Measurements from ENCODE around the gene PLEKHM3.

The PLEKHM3 gene

DNA sequence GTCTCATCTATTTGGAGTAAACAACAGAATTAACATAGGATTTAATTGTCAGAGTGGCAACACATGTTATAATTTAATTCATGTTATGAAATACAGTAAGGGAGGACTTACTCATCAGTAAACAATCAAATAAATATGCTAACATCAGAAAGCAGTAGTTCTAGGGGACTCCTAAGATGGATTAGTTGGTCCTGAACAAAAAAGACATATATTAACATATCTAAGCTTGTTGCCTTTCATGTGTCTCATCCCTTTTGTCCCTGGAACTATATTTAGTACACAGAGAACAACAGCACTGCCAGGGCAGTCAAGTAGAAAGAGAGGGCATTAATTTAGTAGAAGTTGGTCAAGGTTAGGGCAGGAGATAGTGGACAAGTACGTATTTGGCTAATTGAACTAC, 137.8 kb downstream of the PLEKHM3 start:
- DNase-seq (ENCODE audit: low read depth in 2 of 2), result no peak

GRCh38 chr2:207885010-207885409, 140.3 kb downstream of the PLEKHM3 start:
- no peak for DNase-seq (ENCODE audit: low read depth in 2 of 2)

- no peak for DNase-seq (ENCODE audit: low read depth in 2 of 2)
Observed at GRCh38 chr2:207884127-207884526, 141.2 kb downstream of the PLEKHM3 start.

GRCh38 chr2:207883002-207883780, 142.1 kb downstream of the PLEKHM3 start:
- no peak for DNase-seq (ENCODE audit: low read depth in 2 of 2)

- no peak for DNase-seq (ENCODE audit: low read depth in 2 of 2)
Observed at GRCh38 chr2:207881902-207882301, 143.4 kb downstream of the PLEKHM3 start.

DNA sequence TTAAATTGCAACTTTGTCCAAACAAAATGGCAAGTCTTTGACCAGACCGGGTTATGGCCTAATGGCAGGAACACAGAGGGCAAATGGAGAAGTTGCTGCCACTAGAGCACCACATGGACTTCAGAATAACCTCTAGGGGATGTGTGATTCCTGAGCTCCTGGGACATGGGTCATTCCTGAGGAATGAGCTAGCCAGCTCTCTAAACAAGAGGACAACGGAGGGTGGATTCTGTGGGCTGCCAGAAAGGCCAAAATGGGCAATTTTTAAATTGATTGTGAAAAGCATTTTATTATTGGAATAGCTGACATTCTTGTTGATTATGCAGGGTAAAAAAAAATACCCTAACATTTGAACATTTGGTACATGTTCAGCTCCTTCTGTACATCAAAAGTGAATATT, 145.8 kb downstream of the PLEKHM3 start:
- DNase-seq (ENCODE audit: low read depth in 2 of 2), result no peak

GRCh38 chr2:207876842-207877535, 148.3 kb downstream of the PLEKHM3 start:
- no peak for DNase-seq (ENCODE audit: low read depth in 2 of 2)

- no peak for DNase-seq (ENCODE audit: low read depth in 2 of 2)
Observed at GRCh38 chr2:207875473-207876212, 149.7 kb downstream of the PLEKHM3 start.

- no peak for DNase-seq (ENCODE audit: low read depth in 2 of 2)
Observed at GRCh38 chr2:207873794-207874193, 151.5 kb downstream of the PLEKHM3 start.

DNA sequence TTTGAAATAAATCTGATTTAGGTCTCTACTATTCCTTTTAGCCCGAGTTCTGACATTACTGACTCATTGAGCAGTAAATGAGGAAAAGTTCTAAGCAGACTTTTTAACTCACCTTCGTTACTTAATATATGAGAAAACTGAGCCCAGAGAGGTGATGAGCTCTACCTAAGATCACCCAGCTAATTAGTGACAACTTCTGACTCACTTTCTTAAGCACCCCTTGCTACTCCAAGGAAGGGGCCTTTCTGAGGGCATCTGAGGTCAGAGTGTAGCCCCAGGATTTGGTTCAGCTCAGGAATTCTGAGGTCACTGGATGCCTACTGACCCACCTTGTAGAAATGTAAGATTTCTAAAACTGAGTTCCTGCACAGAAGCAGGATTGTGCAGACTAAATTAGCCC, 153.4 kb downstream of the PLEKHM3 start:
- no peak for DNase-seq (ENCODE audit: low read depth in 2 of 2)

- DNase-seq (ENCODE audit: low read depth in 2 of 2), result no peak
Observed at GRCh38 chr2:207871506-207871905, 153.8 kb downstream of the PLEKHM3 start.

DNA sequence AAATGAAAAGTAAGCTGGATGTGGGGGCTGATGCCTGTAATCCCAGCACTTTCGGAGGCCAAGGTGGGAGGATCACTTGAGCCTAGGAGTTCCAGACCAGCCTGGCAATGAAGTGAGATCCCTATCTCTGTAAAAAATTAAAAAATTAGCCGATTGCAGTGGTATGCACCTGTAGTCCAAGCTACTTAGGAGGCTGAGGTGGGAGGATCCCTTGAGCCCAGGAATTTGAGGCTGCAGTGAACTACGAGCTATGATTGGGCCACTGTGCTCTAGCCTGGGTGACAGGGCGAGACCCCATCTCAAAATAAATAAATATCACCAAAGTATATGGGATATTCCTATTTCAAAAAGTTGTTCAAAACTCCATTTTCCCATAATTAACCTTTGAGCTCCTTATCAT, 154.5 kb downstream of the PLEKHM3 start:
- no peak for DNase-seq (ENCODE audit: low read depth in 2 of 2)

DNA sequence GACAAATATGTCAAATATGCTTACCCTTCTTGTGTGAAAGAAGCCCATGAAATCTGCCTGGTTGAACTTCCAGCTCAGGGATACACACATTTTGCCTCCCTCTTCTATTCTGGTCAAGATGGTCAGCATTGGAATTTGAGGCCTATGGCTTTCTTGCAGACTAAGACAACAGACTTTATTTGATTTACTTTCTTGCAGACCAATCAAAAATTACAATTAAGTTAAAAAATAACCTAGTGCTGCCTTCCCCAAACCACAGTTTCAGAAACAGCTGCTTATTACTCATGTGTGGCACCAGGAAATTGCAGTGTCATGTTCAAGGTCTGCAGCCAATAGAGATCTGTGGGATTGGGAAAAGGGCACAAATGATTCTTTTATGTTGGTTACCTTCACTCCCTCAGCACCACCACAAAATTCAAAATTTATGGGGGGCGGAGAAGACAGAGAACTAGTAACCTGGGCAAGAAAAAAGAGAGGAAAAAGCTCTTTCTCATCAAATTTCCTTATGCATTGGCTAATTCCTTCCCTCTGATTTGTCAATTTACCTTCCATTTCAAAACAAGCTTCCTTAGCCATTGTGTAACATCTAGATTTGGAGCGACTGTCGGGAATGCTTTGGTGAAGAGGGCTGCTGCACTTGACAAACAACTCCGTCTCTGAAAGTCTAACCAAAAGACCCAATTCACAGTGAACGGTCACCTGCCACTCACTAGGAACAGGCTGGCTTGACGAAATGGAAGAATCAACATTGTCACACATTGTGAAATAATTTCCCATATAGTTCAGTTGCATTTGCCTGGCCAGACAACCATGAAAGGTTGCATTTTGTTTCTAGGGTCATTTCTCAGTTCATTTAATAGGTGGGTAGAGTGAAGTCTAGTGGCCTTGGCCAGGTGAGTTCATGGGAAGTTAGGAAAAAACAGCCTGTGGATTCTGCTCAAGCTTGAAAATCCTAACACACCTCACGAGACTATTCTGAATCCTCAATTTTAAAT, 155.2 kb downstream of the PLEKHM3 start:
- DNase-seq (ENCODE audit: low read depth in 2 of 2), result no peak

DNA sequence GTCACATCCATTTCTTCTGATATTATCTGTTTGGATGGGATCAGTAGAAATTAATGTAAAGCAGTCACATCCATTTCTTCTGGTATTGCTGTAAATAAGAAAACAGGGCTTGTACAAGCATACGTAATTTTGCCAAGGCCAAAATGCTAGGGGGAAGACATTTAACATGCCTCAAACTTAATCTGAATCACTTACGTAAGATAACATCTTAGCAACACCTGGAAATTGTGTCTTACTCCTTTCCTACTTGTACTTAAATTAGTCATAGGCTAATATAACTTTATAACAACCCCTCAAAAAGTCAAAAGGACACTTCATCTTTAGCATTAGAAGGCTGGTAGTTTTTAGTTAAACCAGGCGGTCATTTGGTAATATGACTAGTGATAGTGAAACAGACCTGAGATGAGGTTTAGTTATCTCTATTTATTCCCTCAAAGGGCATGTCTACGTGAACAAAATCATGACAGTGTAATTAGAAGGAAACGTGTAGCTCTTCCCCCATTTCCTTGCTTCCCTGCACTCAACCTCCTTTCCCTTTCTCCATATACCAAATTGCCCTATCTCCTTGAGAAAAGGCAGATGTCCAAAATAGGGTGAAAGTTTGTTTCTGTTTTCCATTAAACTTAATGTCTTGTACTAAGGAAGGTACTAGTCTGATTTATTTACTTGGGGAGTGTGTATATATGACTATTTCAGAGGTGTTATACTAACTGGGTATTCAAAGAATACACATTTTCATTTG, 156.3 kb downstream of the PLEKHM3 start:
- DNase-seq (ENCODE audit: low read depth in 2 of 2), result no peak

DNA sequence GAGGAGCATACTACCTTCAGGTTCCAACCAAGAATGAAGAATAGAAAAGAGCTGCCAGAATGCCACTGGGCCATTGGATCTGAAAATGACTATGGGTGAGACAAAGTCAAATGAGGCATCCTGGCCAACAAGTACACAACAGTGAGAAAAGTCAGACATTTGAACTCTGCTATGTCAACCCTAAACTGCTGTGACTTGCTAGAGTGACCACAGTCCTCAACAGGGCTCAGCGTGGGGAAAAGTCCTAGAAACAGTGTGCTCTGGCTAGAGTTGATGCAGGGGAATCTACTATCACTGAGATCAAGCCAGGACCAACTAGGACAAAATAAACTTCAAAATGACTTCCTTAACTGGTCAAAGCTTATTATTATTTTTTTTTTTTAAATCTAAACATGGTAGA, 157.4 kb downstream of the PLEKHM3 start:
- DNase-seq (ENCODE audit: low read depth in 2 of 2), result no peak

GRCh38 chr2:207867056-207867455, 158.3 kb downstream of the PLEKHM3 start:
- DNase-seq (ENCODE audit: low read depth in 2 of 2), result no peak

DNA sequence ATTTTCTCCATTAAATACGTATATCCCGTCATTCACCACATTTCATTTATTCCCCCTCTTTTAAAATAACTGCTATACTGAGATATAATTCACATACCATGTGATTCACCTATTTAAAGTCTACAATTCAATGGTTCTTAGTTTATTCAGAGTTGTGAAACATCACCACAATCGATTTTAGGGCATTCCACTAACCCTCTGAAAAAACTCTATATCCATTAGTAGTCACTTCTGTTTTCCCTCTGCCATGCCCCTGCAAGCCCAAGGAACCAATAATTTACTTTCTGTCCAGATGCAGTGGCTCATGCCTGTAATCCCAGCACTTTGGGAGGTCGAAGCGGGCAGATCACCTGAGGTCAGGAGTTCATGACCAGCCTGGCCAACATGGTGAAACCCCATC, 160.1 kb downstream of the PLEKHM3 start:
- DNase-seq (ENCODE audit: low read depth in 2 of 2), result no peak

- no peak for DNase-seq (ENCODE audit: low read depth in 2 of 2)
Observed at GRCh38 chr2:207863345-207863744, 162.0 kb downstream of the PLEKHM3 start.

GRCh38 chr2:207861789-207862188, 163.5 kb downstream of the PLEKHM3 start:
- no peak for DNase-seq (ENCODE audit: low read depth in 2 of 2)

DNA sequence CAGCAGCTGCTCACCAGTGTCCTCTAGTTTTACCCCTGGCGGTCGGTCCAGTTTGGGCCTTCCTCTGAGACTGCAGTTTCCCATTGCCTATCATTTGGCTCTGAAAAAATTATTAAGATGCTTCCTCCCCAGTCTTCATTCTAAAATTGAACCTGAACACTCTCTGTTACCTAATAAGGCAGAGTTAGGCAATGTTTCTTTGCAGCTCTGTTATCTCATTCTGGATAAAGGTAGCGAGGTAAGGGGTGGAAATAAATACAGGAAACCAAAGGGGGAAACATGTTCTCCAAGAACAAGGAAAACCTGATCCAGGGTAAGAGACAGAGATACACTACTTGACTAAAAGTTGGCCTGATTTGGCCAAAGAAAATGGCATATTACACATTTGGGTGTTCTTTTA, 164.6 kb downstream of the PLEKHM3 start:
- DNase-seq (ENCODE audit: low read depth in 2 of 2), result no peak

DNA sequence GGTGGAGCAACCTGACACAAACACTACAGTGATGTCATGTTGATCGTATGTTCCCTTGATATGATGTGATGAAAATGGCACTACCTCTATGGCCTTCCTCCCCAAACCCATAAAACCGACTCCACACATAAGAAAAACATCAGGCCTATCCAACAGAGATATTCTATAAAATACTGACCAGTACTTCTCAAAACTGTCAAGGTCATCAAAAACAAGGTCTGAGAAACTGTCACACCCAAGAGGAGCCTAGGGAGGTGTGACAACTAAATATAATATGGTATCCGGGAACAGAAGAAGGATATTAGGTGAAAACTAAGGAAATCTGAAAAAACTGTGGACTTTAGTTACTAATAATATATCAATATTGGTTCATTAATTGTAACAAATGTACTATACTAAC, 169.7 kb downstream of the PLEKHM3 start:
- no peak for DNase-seq (ENCODE audit: low read depth in 2 of 2)

Data from stimulated activated CD4-positive, alpha-beta T cell treated with anti-CD3 and anti-CD28 coated beads, Interleukin-12 subunit alpha, Interleukin-12 subunit beta, amount 100 ng/mL, for 24 hours (primary cell).